ENCODE results near the gene KCNG2. TPM values are rescaled to one million over a fixed set of nuclear protein-coding genes. Genes with fewer than 3 reads are reported as not detected.

The KCNG2 gene
- total RNA-seq, 1 experiment from 2014 or later, result not detected

DNA sequence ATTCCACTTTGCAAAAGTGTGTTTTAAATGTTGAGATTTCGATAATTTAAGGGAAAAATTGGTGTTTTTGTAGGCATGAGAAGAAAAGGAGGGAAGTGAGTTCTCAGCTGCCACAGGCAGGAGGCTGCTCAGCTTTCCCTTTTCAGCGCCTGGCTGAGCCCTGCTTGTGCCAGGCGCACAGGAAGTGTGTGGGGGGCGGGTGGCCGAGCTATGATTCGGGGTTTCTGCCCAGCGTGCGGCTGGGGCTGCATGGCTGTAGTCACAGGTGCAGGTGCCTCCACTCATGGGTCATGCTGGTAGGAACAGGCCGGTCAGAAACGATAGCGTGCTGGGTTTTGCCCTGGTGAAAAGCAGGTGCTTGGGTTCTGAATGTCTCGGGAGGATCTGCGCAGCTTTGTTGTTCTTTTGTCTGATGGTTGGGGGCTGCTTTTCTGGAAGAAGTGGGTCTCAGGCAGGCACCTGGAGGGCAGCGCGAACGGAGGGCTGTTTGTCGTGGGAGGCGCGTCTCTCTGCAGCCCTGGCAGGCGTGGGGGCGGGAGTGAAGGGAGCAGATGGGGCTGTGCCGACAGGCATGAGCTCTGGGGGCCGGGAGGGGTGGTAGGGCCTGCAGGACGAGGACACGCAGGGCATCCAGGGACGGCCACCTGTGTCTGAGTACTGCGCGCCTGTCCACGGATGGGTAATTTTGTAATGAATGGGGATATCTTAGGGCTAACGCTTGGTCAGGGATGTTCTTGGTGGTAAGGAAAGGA is 2.1 kb downstream of the KCNG2 start:
- no peaks in the 10 kb centered on the region for H3K36me3 ChIP-seq (ENCODE audit: control insufficient read depth, insufficient read depth, low read length)
- H3K27me3 ChIP-seq (replicated peaks; ENCODE audit: control insufficient read depth, insufficient read depth, low read length), result no peaks in the 10 kb centered on the region
- no peaks in the 10 kb centered on the region for H3K4me1 ChIP-seq
- no peaks in the 10 kb centered on the region for H3K9me3 ChIP-seq
- DNase-seq, result no peak
- POLR2A ChIA-PET, result no interaction called here
- peaks cover 9% of the 10 kb centered on the region for H3K9me3 Mint-ChIP-seq (ENCODE audit: unreplicated experiment)
- H3K4me3 Mint-ChIP-seq (ENCODE audit: unreplicated experiment), result no peak overlapping the region
- no peaks in the 10 kb centered on the region for H3K27me3 Mint-ChIP-seq (ENCODE audit: insufficient read depth, unreplicated experiment)
- H3K36me3 Mint-ChIP-seq (ENCODE audit: insufficient read depth, unreplicated experiment), result no peaks in the 10 kb centered on the region
- H3K27ac Mint-ChIP-seq (ENCODE audit: unreplicated experiment), result no peak overlapping the region
- H3K4me3 ChIP-seq (ENCODE audit: low read depth, low read length), result no peak overlapping the region
- no peaks in the 10 kb centered on the region for H3K4me1 Mint-ChIP-seq (ENCODE audit: low read depth, unreplicated experiment)
- TF ChIP-seq, protein P1, sequence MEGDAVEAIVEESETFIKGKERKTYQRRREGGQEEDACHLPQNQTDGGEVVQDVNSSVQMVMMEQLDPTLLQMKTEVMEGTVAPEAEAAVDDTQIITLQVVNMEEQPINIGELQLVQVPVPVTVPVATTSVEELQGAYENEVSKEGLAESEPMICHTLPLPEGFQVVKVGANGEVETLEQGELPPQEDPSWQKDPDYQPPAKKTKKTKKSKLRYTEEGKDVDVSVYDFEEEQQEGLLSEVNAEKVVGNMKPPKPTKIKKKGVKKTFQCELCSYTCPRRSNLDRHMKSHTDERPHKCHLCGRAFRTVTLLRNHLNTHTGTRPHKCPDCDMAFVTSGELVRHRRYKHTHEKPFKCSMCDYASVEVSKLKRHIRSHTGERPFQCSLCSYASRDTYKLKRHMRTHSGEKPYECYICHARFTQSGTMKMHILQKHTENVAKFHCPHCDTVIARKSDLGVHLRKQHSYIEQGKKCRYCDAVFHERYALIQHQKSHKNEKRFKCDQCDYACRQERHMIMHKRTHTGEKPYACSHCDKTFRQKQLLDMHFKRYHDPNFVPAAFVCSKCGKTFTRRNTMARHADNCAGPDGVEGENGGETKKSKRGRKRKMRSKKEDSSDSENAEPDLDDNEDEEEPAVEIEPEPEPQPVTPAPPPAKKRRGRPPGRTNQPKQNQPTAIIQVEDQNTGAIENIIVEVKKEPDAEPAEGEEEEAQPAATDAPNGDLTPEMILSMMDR (IDR thresholded peaks at IDR 0.05; ENCODE audit: insufficient read depth in 1 of 2, low read depth in 1 of 2, low read length in 1 of 2, severe bottlenecking in 1 of 2, unreplicated experiment in 1 of 2), result no peak
- CTCF ChIA-PET, result no interaction called here
- BruUV-seq (replicated peaks), result no TSS peak
- intact Hi-C loops (cut with micrococcal nuclease; ENCODE audit: unreplicated experiment), result no loop called here

DNA sequence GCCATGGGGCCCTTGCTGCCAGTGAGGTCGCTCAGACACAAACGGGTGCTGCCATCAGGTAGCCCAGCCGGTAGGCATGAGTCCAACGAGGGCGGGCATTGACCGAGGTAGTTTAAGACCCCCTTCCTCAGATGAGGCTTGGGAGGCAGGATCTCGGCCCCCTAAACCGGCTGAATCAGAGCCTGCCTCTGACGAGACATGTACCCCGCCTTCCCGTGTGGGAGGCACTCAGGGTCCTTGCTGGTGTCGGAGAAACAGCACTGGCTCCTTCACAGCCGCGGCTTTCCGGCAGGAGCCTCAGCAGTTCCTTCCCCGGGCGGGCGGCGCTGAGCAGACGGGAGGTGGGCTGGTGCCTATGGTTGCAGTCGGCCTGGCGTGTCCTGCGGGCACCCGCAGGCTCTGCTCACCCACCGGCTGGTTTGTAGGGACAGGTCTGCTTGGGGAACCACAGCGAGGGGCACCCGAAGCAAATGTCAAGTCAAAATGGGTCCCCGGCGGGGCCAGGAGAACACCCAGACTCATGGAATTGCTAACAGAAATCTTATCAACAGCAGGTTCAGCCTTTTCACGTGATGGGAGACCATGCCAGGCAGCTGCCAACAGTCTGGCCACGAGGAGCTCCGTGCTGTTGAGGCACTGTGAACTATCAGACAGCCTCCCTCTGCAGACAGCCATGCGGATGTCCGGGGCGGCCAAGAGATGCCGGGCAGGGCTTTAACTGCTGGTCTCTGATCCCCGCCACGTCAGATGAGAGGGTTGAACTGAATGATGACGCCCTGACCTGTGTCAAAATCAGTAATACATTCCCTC is 2.8 kb downstream of the KCNG2 start:
- no peaks in the 10 kb centered on the region for H3K4me1 Mint-ChIP-seq (ENCODE audit: low read depth, unreplicated experiment)
- TF ChIP-seq, protein P1 (IDR thresholded peaks at IDR 0.05; ENCODE audit: insufficient read depth in 1 of 2, low read depth in 1 of 2, low read length in 1 of 2, severe bottlenecking in 1 of 2, unreplicated experiment in 1 of 2), result no peak
- BruUV-seq (replicated peaks), result no TSS peak
- H3K27me3 Mint-ChIP-seq (ENCODE audit: insufficient read depth, unreplicated experiment), result no peaks in the 10 kb centered on the region
- ChIA-PET POLR2A (no interaction called here), CTCF (no interaction called here)
- H3K36me3 Mint-ChIP-seq (ENCODE audit: insufficient read depth, unreplicated experiment), result no peaks in the 10 kb centered on the region
- H3K4me1 ChIP-seq, result no peaks in the 10 kb centered on the region
- no peaks in the 10 kb centered on the region for H3K27me3 ChIP-seq (replicated peaks; ENCODE audit: control insufficient read depth, insufficient read depth, low read length)
- H3K27ac Mint-ChIP-seq (ENCODE audit: unreplicated experiment), result no peak overlapping the region
- no peak for DNase-seq
- no peaks in the 10 kb centered on the region for H3K9me3 ChIP-seq
- H3K4me3 Mint-ChIP-seq (ENCODE audit: unreplicated experiment), result no peak overlapping the region
- H3K9me3 Mint-ChIP-seq (ENCODE audit: unreplicated experiment), result peaks cover 9% of the 10 kb centered on the region
- H3K36me3 ChIP-seq (ENCODE audit: control insufficient read depth, insufficient read depth, low read length), result no peaks in the 10 kb centered on the region
- intact Hi-C loops (cut with micrococcal nuclease; ENCODE audit: unreplicated experiment), result no loop called here
- no peak overlapping the region for H3K4me3 ChIP-seq (ENCODE audit: low read depth, low read length)

DNA sequence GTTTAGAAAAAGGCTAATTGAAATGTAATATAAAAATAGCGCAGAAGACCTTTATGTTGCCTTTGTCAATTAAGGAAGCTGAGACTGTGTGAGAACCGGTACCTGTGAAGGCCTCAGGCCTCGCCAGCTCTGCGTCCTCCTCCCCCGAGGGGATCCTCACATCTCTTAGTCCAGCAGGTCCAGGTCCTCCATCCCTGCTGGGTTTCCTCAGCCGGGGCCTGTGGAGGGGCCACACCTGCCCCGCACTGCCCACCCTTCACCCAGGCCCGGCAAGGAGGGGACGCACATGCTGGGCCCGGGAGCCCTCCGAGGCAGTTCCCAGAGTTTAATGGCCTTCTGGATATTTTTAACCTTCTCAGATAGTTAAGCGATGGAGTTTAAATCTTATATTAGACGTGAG is 3.5 kb downstream of the KCNG2 start:
- no peaks in the 10 kb centered on the region for H3K36me3 Mint-ChIP-seq (ENCODE audit: insufficient read depth, unreplicated experiment)
- H3K9me3 Mint-ChIP-seq (ENCODE audit: unreplicated experiment), result peaks cover 9% of the 10 kb centered on the region
- no peak overlapping the region for H3K4me3 Mint-ChIP-seq (ENCODE audit: unreplicated experiment)
- Histone ChIP-seq H3K4me3 (ENCODE audit: low read depth, low read length) (no peak overlapping the region), H3K4me1 (no peaks in the 10 kb centered on the region), H3K27me3 (replicated peaks; ENCODE audit: control insufficient read depth, insufficient read depth, low read length) (no peaks in the 10 kb centered on the region), H3K9me3 (no peaks in the 10 kb centered on the region), H3K36me3 (ENCODE audit: control insufficient read depth, insufficient read depth, low read length) (no peaks in the 10 kb centered on the region)
- DNase-seq, result no peak
- no peaks in the 10 kb centered on the region for H3K4me1 Mint-ChIP-seq (ENCODE audit: low read depth, unreplicated experiment)
- no peak overlapping the region for H3K27ac Mint-ChIP-seq (ENCODE audit: unreplicated experiment)
- CTCF ChIA-PET, result no interaction called here
- intact Hi-C loops (cut with micrococcal nuclease; ENCODE audit: unreplicated experiment), result no loop called here
- H3K27me3 Mint-ChIP-seq (ENCODE audit: insufficient read depth, unreplicated experiment), result no peaks in the 10 kb centered on the region
- POLR2A ChIA-PET, result no interaction called here
- TF ChIP-seq, protein P1 (IDR thresholded peaks at IDR 0.05; ENCODE audit: insufficient read depth in 1 of 2, low read depth in 1 of 2, low read length in 1 of 2, severe bottlenecking in 1 of 2, unreplicated experiment in 1 of 2), result no peak
- no TSS peak for BruUV-seq (replicated peaks)
